ENCODE results near the gene OTOL1. TPM values are rescaled to one million over a fixed set of nuclear protein-coding genes. Genes with fewer than 3 reads are reported as not detected.

The OTOL1 gene
- total RNA-seq, 4 donors from 2014 or later: not detected

DNA sequence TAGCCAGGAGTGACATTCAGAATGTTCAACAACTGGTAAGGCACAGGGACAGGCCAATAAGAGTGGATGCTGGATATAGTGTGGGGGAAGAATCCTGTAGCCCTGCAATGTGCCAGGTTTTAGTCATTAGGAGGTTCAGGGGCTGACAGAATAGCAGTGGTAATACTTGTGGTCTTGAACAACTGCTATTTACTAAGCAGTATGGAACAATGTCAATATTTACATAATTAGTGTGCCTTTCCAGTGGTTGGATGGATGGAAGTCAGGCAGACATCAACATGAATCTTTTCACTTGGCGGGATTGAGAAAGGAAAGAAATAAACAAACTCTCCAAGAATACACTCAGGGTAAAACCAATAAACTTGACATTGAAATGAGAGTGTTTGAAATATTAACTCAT is 55.1 kb downstream of the OTOL1 start:
- TF ChIP-seq, protein P1, sequence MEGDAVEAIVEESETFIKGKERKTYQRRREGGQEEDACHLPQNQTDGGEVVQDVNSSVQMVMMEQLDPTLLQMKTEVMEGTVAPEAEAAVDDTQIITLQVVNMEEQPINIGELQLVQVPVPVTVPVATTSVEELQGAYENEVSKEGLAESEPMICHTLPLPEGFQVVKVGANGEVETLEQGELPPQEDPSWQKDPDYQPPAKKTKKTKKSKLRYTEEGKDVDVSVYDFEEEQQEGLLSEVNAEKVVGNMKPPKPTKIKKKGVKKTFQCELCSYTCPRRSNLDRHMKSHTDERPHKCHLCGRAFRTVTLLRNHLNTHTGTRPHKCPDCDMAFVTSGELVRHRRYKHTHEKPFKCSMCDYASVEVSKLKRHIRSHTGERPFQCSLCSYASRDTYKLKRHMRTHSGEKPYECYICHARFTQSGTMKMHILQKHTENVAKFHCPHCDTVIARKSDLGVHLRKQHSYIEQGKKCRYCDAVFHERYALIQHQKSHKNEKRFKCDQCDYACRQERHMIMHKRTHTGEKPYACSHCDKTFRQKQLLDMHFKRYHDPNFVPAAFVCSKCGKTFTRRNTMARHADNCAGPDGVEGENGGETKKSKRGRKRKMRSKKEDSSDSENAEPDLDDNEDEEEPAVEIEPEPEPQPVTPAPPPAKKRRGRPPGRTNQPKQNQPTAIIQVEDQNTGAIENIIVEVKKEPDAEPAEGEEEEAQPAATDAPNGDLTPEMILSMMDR (IDR thresholded peaks at IDR 0.05): no peak
- TF ChIP-seq POLR2A (IDR thresholded peaks at IDR 0.05): no peak
- intact Hi-C loops (cut with DNase I): no loop called here
- DNase-seq: no peak
- Histone ChIP-seq H3K27ac (no peak overlapping the region), H3K4me1 (no peaks in the 10 kb centered on the region), H3K36me3 (no peaks in the 10 kb centered on the region), H3K27me3 (no peaks in the 10 kb centered on the region), H3K4me3 (no peak overlapping the region), H3K9me3 (no peaks in the 10 kb centered on the region)
- 70 to 74% methylated on average over 1 of the region's 1 CpG for WGBS, 2 donors

DNA sequence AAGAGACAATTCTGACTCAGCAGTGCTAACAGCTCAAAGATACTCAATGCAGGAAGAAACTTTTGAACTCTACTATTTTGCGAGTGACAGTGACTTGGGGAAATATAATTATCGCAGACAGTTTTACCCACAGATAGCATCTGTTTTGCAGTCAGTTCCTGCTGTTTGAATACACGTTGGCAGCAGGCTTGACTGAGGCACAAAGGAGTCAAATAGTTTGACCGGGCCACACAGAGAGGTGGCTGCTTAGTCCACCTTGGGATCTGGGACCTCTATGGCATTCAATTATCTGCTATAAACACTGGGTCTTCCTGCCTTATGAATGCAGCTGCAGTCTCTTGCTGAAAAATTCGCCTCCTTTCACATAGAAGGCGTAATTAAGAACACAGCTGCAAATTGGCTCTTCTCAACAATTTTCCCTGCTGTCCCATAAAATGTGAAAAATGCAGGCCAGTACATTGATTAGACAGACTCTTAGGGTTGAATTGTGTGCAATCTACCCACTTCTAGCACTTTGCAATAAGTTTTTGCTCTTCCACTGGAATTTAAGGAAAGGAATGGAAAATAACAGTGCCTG is 56.5 kb downstream of the OTOL1 start:
- Histone ChIP-seq H3K9me3 (no peaks in the 10 kb centered on the region), H3K36me3 (no peaks in the 10 kb centered on the region), H3K4me1 (no peaks in the 10 kb centered on the region), H3K27me3 (no peaks in the 10 kb centered on the region), H3K27ac (no peak overlapping the region), H3K4me3 (no peak overlapping the region)
- intact Hi-C loops (cut with DNase I): no loop called here
- no peak for DNase-seq
- 71 to 75% methylated on average over 6 of the region's 6 CpGs for WGBS, 2 donors
- no peak for TF ChIP-seq POLR2A (IDR thresholded peaks at IDR 0.05)
- TF ChIP-seq, protein P1 (IDR thresholded peaks at IDR 0.05): no peak

Other genes starting within 250 kb of the OTOL1 start
- gene SPTSSB, start 125.3 kb upstream of the OTOL1 start, total RNA-seq: 1 to 10 TPM; 2.4 to 4.8 (median 3.9) TPM

All from esophagus squamous epithelium (tissue), 5 donors.